Activated CD4-positive, alpha-beta T cell treated with anti-CD3 and anti-CD28 coated beads, Interleukin-2, amount 50 U/mL, for 24 hours (primary cell): ENCODE measurements around the gene EPS8.

Source experiments
- DNase-seq, 2 donors: peaks; one replicate each; pipeline ENCODE4 v3.0.0-alpha.2; 2020; ENCODE audit warnings: low read depth in 1 of 2, low spot score in 1 of 2

EPS8 gene

DNA sequence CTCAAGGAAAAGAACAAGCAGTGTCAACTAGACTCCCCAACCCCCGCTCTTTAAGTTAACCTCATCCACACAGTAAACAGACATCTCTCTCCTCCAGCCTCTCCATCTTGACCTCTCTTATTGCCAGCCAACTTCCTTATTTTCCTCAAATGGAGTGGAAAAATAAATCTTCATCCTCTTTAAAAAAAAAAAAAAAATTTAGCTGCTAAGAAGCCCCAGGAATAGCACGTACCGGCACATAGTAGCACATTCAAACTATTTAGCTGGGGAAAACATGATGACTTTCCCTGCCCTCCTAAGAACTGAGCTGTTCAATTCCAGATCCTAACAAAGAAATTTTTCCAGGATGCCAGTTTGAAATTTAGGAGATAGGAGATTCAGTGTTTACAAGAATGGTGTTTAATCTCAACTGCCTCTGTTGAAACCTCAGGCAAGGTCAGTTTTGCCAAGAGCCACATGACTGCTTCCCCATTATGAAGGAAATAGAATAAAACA lies 90.8 kb downstream of the EPS8 start:
- DNase-seq: no peak

DNA sequence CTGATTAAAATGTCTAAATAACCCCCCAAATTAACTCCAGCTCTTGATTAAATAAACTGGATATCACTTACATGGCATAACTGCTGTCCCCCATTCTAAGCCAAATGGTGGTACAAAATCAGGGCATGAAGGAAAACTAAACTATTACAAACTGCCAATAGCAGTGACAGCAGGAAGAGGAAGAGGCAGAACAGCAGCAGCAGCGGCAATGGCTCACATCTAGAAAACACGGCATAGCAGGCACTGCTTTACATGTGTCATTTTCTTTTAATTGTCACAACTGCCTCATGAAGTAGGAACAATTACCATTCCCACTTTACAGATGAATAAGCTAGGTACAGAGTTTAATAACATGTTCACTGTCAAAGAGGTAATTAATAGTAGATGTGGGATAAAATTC lies 92.0 kb downstream of the EPS8 start:
- DNase-seq: no peak

DNA sequence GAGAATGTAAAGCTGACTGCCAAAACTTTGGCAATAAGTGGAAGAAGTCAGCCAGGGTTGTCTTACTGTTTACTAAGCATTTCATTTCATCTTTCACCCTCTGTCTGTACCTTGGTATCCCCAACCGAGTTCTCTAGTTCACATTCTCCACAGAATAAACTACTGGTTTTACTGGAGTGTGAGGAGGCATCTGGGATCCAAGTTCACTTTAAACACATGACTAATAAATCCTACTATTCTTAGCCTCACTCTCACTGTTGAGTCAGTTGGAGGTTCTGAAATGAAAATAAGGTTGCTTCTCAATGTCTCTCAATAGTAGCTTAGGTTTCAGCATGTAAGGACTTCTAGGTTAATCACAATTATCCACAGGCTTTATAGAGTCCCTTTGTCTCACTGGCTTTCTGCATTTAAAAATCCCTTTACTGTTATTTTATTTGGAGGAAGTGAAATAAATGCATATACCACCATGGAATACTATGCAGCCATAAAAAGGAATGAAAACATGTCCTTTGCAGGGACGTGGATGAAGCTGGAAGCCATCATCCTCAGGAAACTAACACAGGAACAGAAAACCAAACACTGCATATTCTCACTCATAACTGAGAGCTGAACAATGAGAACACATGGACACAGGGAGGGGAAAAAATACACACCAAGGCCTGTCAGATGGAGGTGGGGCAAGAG lies 95.8 kb downstream of the EPS8 start:
- DNase-seq: no peak

DNA sequence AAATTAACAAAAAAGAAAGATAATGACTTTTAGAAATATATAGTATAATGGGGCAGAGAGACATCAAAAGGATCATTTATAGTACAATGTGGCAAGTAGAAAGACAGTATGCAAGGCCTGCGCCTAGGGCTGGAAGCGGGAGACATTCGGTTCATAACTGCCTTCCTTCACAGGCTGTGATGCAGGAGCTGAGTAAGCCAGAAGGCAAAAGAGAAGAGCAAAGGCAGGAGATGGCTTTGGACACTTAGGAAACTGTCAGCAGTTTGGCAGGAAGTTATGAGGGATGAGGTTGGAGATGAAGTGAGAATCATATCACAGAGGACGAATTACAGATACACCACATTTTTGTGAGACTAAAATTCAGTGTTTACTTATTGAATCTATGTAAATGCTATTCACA lies 97.8 kb downstream of the EPS8 start:
- no peak for DNase-seq

DNA sequence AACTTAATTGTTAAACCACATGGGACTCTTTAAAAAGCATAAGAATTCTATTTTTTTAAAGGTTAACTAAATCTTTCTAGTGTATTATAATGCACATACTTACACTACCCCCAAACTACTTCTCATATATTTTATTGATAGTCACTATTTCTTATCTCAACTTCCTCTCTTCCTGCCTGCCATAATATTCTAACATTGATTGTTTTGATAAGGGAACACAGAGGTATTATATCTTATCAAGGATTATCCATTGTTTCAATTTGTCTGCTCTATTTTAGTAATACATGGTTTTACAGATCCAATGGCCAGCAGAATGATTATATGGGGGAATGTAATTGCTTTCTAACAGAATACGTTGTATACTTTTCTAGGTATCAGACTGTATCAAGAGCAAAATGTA lies 98.9 kb downstream of the EPS8 start:
- no peak for DNase-seq

DNA sequence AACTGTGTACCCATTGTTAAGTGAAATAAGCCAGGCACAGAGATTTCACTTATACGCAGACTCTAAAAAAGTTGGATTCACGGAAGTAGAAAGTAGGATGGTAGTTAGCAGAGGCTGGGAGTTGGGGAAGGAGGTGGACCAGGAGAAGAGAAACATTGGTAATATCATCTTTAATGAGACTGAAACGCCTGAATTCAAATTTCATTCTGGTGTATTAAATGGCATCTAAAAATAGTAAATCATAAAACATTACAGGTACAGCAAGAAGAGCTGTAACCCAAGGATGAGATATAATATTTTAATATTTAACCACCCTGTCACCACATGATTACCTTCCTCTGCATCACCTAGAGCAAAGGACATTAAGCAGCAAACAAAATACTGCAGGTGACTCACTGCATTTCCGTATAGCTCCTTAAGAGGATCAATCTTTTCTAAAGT lies 99.4 kb downstream of the EPS8 start:
- no peak for DNase-seq

DNA sequence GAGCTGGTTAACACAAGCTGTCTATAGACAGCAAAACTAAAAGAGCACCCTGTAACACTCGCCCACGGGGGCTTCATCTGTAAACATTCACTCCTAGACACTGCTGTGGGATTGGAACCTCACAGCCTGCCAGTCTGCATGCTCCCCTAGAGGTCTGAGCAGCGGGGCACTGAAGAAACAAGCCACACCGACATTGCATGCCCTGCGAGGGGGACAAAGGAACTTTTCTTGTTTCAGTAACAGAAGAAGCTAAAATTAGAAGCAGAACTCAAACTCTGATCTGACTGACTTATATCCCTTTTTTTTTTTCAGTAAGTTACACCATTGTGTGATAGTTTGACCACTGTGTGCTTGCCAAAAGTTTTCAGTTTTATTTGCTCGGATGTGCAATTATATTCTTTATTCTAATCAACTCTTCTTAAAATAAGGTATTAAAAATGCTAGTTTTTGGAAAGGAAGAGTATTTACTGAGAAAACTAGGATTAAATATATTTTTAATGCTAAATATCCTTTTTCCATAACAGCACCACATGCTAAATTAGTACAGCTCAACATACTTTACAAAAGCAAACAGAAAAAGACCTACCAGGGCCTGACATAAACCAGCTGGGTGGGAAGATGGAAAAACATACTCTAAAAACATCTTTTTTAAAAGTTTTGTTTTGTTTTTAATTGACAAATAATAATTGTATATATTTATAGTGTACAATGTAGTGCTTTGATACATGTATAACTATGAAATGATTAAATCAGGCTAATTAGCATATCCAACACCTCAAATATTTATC lies 100.2 kb downstream of the EPS8 start:
- no peak for DNase-seq

DNA sequence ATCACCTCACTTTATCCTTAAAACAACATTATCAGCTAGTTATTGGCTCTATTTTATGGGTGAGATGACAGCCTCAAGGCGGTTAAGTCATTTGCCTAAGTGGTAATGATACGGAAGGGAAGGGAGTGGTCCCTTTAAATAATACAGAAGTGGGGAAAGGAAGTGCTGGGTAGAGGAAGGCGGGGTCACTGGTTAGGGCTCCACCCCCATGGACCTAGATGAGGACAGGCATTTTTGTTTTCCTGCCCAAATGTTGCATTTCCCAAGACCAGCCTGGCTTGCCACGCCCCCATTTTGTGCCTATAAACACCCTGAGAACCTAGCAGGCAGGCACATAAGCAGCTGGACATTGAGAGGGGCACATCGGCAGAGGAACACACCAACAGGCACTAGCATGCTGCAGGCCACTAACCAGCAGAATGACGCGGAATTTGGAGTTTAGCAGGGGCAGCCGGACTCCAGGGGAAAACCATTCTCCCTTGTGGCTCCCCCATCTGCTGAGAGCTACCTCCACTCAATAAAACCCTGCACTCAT lies 100.9 kb downstream of the EPS8 start:
- DNase-seq: no peak

DNA sequence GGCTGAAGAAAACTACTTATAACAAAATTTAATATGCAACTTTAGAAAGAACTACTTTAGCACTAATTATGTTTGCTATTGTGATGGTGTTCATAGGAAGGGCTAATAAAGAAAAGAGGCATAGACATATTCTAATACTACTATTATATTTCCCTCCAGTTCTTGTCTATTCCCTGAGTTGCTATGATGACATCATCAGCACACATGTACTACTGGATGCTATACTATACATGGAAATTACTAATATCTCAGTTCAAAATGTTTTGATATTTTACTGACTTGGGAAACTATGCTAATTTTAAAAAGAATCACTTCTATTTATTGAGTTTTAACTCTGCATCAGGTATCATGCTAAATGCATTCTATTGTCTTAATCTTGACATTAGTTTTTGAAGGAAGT lies 101.6 kb downstream of the EPS8 start:
- DNase-seq: no peak

DNA sequence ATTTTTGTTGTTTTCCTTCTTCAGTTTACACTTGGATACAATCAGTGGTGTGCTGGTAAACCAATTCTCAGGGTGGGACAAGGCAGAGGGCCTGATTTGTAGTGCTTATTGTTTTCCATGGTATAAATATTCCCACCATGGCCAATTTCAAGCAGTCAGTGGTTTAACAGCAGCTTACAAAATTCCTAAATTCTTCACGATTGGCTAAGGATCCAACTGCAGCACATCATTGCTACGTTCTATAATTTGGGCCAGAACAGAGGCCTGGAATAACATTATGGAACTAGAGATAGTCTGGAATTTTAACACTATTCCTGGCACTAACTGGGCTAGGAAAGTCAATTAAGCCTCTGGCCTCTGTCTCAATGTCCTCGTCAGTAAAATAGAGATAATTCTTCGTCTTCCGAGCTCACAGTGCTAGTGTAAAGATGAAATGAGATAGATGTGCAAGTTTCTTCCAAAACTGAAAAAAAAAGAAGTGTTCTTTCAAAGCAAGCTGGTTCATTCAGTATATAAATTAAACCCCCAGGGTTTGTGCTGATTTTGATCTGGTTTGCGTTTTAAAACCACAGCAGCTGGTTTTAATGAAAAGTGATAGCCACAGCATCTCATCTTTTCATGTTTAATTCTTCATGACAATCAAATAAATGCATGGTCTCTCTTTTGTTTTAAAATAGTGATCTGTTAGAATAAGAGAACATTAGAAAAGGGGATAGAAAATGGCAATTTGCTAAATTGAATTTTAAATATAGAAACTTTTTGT lies 104.1 kb downstream of the EPS8 start:
- no peak for DNase-seq

DNA sequence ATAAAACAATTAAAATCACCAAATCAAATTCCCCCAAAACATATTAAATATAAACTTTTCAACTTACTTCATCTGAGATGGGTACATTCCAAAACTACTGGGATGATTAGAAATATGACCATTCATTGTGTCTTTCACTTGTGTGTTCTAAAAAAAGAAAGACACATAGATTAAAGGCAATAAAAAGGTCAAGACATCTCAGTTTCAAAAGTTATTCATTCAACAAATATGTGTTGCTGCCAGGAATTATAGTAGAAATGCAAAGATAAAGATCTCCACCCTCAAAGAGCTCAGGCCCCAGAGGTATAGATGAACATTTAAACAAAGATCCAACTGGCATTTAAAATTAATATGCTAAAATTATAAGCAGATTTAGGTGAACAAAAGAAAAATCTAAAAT lies 106.4 kb downstream of the EPS8 start:
- no peak for DNase-seq

DNA sequence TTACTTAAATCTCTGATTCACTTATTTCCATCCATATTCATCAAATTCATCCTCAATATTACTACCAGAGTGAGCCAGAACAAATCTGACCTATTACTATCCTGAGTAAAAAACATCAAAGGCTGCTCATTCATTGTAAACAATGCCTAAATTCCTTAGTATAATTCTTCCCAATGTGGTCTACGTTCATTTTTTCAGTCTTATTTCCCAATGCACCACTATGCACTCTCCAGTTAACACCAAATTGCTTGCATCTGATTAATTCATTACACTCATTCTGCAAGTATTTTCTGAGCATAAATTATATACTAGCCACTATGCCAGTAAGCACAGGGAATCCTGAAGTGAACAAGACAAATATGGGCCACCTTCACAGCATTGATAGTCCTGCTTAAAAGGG lies 110.0 kb downstream of the EPS8 start:
- no peak for DNase-seq

DNA sequence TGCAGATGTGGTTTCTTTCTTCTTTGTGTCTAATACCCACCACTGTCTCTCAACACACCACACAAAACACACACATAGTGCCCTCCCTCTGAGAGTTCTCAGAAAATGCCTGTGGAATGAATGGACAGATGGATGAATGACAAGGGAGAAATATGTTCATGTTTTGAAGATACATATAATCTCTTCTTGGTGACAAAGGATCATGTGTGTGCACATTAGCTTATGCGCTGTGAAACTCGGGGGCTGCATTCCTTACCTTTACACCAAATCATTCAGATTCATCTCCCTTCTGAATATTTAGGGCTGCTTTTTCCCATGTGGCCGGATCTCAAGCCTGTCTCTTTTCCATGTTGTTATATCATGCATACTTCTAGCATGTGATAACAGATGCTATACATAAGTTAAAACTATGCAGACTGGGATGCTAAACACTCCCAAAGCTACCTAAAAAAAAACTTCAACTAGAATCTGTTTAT lies 111.4 kb downstream of the EPS8 start:
- DNase-seq: no peak

DNA sequence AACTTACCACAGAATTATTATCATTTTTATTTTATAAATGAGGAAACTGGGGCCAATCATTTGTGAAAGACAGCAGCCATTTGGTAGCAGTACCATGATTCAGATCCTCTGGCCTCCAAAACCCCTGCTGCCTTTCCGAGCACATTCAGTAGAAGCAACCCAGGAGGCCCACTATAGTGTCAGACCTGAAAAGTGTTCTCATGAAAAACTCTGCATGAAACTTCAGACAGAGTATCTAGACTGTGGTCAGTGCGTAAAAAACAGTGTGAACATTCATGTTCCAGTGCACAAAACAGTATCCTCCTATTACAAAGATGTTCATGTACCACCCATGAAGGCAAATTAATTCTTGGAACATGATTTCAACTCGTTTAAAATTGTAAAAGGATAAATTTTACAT lies 112.0 kb downstream of the EPS8 start:
- DNase-seq: no peak

DNA sequence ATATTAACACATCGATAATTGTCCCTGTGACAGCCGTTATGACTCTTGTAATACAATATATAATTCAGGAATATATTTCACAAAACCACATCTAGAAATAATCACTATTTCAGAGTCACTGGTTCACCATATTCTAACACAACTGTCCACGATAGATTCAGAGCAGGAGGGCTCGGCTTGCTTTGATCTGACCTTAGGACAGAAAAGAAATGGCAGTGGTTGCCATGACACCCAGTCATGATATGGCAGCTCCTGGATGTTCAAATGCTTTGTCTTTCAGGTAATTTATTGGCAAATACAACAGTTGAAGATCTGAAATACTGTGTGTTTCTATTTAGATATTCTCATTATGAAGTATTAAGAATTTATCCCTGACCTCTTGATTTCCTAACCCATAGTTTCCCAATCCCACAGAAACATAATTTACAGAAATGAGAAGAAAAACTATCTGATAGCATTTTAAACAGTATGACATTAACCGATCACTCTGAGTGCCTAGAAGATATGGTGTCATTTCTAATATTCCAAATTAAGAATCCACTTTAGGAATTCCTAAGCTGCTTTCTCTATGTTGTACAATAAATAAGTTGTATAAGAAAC lies 116.4 kb downstream of the EPS8 start:
- DNase-seq: no peak

DNA sequence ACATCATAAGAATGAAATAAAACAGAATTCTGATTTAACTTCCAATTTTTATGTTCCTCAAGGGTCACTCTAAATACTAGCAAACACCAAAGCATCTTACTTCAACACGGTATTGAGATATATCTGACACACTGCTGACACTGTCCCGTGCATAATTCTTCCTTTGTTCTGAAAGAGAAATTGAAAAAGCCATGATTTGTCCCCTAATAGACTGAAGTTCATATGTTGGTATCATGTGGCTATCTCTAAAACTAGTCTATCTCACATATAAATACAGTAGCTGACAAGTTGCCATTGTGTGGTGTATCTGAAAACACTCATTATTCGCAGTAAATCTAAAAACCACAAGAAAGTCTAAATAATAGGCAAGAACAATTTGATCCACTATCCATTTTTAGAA lies 118.4 kb downstream of the EPS8 start:
- no peak for DNase-seq

DNA sequence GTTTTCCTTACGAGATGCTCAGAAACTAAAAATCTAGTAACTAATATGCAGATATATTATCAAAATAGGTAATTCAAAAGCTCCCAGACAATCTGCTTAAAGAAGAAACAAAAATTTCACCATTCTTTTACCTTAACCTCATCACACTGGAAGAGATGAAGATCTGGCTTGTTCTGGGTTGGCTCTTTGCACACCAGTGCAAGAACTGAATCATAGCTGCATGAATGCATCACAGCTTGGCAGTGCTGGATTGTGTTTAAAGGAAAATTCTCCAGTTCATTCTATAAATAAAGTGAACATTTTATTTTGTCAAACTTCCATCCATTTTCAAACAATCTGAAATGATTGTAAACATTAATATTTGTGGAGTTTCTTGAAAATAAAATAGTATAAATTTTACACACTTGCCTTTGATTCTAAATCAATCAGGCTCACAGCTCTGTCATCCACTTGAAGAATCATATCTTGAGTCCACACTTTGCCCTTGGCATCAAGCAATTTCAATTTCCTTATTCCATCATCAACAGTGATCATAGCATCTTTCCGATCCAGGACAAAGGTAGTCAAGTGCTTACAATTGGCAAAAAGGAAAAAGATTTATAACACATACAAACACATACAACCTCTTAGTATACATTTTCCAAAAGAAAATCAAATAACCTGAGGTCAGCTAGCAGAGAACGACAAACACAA lies 119.8 kb downstream of the EPS8 start:
- no peak for DNase-seq

DNA sequence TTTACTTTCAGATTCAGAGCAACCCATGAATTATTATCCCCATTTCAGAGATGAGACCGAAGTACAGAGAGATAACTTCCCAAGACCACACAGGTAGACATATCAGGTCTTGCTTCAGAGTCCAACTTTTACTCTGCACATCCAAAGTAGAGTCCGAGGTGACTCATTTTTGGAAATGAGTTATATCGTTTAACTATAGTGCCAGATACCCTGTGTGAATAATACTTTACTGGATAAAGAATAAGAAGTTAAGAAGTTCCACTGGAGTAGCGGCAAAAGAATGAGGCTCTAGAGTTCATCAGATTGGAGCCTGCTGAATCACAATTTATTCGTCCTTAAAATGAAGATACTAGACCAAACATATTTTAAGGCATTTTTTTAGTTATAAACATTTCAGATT lies 124.7 kb downstream of the EPS8 start:
- DNase-seq: no peak

DNA sequence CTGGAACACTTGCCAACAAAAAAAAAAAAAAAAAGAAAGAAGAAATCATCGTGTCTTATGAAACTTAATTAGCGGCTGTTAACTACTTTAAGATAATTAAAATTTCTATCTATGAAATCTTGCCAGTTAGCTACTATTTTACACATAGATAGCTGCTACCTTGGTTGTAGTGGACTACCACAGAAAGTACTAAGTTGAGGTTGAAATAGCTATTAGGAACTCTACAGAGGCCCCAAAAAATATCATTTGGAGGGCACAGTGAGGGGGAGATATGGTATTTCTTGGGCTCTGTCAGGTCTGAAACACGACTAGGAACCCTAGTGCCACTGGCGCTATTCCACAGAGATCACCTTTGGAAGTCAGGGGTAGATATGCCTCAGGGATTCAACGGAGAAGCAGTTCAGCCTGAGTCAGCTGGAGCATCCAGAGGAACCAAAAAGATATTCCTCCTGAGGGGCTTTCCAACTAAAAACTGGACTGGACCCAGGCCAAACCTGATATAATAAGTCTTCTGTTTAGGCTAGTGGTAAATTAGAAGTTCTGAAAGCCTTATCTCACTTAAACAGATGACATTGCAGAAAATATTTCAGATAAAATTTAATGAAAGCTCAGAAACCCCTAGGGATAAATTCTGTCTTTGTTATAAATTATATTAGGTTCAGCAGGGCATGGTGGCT lies 126.1 kb downstream of the EPS8 start:
- DNase-seq: no peak
